GM21717 (cell line): ENCODE data around the gene STAG3.

ENCODE experiments used
- ATAC-seq: cut with Tn5 transposase; IDR thresholded peaks from one replicate; pipeline ENCODE4 v1.9.1; 2021; ENCODE audit warnings: mild to moderate bottlenecking, moderate library complexity; ENCODE audit not compliant: unreplicated experiment

The STAG3 gene

GRCh38 chr7:100155553-100156317 is 22.0 kb upstream of the STAG3 start:
- no peak for ATAC-seq

DNA sequence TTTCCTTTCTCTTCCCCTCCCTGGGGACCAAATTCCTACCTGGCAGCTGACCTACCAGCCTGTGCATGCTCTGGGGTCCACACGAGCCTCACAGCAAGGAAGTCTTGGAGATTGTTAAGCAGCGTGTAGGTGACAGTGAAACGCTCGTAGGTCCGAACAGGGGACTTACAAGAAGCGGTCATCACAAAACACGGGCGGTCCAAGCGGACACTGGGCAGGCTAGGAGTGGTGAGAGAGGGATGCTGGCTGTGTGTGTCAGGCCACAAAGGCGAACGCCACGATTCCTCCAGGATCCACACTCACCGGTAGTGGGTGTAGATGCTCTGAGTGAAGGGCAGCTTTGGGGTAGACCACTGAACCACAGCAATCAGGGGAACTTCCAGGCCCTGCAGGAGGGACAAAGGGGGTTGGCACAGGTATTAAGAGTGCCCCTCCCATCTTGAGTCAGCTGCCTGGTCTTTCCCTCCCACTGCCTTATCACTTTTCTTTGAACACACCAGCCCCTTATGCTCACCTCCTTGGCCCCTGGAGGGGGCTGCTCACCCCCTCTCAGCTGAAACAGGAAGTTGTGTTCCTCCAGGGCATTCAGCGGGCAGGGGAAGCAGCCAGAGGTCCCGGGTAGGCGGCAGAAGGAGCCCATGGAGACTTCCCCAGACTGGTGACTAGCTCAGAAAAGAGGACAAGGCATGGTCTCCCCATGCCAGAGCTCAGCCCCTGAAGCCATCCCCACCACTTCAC is 21.2 kb upstream of the STAG3 start:
- ATAC-seq = no peak

- ATAC-seq = no peak
These were observed 20.7 kb upstream of the STAG3 start for GRCh38 chr7:100157069-100157333.

DNA sequence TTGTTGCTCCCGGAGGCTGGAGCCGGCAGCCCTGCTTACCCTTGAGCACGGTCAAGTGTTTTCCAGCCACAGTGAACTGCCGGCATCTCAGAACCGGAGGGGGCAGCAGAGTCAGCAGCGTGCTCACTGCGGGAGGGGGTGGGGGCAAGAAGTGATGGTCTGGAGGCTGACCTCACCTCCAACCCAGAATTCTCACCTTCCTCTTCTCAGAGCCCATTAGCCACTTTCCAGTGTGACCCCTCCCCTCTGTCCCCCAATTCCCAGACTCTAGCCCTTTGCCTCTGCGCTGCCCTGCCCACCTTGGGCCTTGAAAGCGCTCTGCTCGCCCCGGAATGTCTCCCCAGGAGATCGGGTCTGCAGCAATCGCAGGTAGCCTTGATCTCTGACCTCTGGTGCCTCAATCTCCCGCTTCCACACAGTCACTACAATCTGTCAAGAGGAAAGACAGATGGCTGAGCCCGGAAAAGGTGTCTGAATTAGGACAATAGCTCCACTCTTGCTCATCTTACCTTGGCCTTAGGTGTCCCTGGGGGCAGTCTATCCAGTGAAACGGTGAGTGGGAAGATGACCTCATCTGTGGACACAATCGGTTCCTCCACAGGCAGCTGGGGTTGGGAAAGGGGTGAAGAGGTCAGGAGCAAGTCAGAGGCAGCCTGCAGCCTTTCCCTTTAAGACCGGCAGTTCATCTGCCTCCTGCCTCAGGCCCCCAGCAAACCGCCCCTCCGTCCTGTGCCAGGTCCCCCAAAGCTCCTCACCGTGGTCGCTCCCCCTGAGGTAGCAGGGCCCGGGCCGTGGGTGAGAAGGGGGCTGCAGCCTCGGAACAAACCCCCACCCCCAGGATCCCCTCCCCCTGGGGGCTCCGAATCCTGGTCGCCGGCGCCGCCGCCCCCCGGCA is 20.1 kb upstream of the STAG3 start:
- ATAC-seq = no peak

DNA sequence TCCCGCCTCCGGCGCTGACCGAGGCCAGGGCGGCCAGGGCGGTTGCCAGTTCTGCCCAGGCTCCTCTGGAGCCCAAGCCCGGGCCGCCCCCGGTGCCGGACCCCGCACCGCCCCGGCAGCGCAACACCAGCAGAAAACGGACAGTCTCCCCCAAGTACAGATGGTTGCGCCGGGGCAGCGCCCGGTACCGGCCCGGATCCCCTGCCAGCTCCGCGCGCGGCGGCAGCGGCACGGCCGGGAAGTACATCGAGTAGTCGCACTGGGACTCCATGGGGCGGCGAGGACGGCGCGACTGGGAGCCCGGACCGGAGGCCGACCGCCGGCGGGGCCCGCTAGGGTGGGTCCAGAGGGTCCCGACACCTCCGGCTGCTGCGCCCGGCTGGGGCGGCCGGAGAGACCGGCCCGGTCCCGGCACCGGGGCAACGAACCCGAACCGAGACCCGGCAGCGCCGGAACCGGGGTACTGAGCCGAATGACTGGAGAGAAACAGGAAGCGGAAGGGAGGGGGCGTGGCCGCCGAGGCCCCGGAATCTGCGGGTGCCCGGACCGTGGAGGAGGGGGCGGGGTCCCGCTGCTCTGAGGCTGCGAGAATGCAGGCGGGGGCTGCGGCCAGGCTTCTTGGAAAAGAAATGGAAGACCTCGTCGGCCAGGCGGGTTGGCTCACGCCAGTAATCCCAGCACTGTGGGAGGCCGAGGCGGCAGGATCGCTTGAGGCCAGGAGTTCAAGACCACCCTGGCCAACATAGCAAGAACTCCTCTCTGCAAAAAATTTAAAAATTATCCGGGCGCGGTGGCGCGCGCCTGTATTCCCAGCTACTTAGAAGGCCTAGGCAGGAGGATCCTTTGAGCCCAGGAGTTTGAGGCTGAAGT is 19.3 kb upstream of the STAG3 start, which contains the start of gene TRAPPC14:
Gene TRAPPC14 (minus strand): TSS at position 495 of the 870 bp plus-strand sequence. CDS start 224 bp downstream, at position 271.
- ATAC-seq = no peak

DNA sequence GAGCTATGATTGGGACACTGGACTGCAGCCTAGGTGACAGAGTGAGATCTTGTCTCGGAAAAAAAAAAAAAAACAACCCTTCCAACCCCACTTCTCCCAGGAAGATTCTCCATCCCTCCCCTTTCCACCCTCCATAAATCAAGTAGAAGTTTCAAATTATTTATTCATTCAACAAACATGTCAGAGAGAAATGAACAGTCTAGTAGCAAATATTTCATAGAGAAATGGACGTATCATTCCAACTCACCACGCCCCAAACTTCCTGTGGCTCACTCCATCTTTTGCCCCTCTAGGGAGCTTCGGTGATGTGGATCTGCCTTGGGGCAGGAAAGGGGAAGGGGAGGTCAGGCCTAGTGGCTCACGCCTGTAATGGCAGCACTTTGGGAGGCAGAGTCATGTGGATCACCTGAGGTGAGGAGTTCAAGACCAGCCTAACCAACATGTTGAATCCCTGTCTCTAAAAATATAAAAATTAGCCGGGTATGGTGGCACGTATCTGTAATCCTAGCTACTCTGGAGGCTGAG is 18.6 kb upstream of the STAG3 start:
- ATAC-seq = no peak

DNA sequence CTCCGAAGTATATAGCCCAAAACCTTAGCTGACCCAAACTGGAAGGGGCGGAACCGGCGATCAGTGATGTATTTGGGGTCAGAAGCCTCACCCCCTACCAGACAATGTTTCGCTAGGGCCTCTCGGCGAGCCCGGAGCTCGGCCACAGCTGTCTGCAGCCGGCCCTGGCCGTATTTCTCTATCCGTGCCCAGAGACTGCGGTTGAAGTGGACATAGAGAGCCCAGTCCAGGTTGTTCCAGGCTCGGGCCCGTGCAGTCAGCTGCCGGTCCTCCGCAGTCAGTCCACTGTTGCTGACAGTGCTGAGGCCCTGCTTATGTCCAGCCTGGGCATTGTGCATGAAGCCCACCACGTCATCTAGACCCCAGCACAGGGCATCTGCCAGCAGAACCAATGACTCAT is 17.7 kb upstream of the STAG3 start:
- ATAC-seq = no peak

DNA sequence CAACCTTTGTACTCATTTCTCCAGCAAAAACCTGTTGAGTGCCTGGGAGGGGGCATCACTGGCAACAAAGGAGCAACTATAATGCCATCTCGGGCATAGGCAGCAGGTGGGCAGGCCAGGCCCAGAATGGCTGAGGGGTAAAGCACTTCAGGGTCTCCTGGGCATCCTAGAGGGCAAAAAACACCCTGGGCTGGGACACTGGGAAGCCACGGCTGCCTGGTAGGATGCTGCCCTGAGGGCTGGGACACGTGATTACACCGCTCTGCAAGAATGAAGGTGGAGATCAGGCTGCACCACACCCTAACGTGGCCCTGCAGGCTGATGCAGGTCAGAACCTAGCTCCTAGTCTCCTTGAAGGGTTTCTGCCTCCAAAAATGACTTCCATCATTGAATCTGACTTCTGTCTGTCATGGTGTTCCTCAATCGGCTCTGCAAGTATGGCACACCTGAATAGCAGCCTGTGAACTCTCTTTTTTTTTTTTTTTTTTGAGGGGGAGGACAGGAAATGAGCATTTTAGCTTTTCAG is 14.6 kb upstream of the STAG3 start:
- ATAC-seq = no peak

- ATAC-seq = no peak
These were observed 13.8 kb upstream of the STAG3 start for GRCh38 chr7:100163871-100164270.

GRCh38 chr7:100166317-100166940 is 11.3 kb upstream of the STAG3 start:
- no peak for ATAC-seq

- no peak for ATAC-seq
These were observed 10.5 kb upstream of the STAG3 start for GRCh38 chr7:100166970-100167911.

- ATAC-seq = no peak
These were observed 9.8 kb upstream of the STAG3 start for GRCh38 chr7:100167912-100168323.

- ATAC-seq = no peak
These were observed 8.4 kb upstream of the STAG3 start for GRCh38 chr7:100169147-100169850.

DNA sequence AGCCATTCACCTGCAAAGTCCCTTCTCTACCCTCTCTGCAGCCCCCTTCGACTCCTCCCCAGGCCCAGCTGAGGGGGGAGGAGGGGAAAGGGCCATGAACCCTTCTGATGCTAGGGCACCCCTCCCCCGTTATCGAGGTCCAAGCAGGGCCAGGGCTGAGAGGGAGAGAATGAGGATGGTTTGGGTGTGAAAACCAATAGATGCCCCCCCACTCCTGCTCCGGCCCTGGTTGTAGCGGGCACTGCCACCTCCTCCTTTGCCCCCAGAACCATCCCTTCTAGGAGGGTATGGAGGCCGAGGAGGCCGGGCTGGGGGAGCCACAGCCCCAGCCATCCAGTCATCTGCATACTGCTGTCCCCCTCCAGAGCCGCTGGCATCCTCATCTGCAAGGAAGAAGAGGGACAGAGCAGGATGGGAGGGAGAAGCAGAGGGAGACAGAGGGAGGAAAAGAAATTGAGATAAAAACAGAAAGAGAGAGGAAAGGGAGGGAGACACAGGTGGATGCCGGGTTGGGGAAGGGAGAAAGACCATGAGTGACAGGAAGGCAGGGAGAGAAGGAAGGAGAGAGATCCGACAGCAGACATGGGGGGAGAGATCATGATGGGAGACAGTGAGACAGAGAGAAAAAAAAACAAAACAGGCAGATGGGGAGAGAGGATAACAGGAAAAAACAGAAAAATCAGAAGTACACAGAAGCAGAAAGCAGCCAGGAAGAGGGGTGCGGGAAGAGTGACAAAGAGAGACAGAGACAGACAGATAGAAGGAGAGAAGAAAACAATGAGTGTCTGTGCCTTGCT is 7.4 kb upstream of the STAG3 start:
- ATAC-seq = no peak

DNA sequence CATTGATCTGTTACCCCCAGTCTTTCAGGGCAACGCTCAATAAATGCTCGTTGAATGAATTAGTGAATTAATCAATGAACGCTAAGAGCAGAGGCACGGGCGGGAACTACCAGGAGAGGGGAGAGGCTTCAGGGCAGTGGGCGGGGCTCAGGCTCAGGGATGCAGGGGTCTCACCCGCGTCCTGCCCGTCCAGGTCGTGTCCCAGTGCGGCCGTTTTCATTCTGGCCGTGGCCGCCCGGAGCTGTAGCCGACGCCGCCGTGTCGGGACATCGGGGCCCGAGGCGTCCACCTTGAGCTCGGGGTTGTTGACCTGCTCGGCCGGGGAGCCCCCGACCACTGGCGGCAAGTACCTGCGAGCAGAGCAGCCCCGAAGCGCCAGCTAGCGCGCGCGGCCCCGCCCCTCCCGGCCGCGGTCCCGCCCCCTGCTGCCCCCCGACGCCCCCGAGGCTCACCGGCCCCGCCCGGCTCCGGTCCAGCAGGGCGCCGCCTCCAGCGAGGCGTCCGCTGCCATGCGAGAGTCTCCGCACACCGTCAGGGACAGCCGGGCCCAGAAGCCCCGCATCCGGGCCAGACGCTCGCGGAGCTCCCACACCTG is 6.5 kb upstream of the STAG3 start:
- ATAC-seq = no peak

- no peak for ATAC-seq
These were observed 5.9 kb upstream of the STAG3 start for GRCh38 chr7:100171840-100172239.
